Heart left ventricle (tissue), 16 donors: ENCODE results near the gene ZDHHC11. TPM values are rescaled to one million over a fixed set of nuclear protein-coding genes. Genes with fewer than 3 reads are reported as not detected.
A peak's percentile ranks its signal among the peaks of the same experiment; 100 is the strongest.

Experiments
- ATAC-seq, 4 donors: fragments of 200-7000 bp; cut with Tn5 transposase; one replicate each; pipeline ENCODE4 v1.9.1; 2020 to 2022; ENCODE audit warnings: moderate library complexity in 4 of 4, mild to moderate bottlenecking in 3 of 4, moderate number of reproducible peaks in 1 of 4
- DNase-seq, 5 donors: peaks; one replicate each; pipeline ENCODE4 v3.0.0-alpha.2; 2020
- H3K27ac ChIP-seq, 12 donors: fragments of 200-600 bp; sonication (generic) in 4 of 12; one replicate each; pipeline versions ENCODE4 v1.5.0 to v1.8.0; 2016 to 2022; ENCODE audit warnings: mild to moderate bottlenecking in 2 of 12
- H3K27me3 ChIP-seq, 9 donors: fragments of 200-600 bp; sonication (generic) in 2 of 9; one replicate each; pipeline versions ENCODE4 v1.5.1 to v1.8.0; 2016 to 2022; ENCODE audit warnings: mild to moderate bottlenecking in 3 of 9
- H3K36me3 ChIP-seq, 9 donors: fragments of 200-600 bp; sonication (generic) in 2 of 9; one replicate each; pipeline versions ENCODE4 v1.5.0 to v1.8.0; 2018 to 2022; ENCODE audit warnings: mild to moderate bottlenecking in 2 of 9
- H3K4me1 ChIP-seq, 12 donors: fragments of 200-600 bp; sonication (generic) in 4 of 12; one replicate each; pipeline versions ENCODE4 v1.5.0 to v1.8.0; 2016 to 2022; ENCODE audit warnings: mild to moderate bottlenecking in 3 of 12
- H3K4me3 ChIP-seq, 12 donors: fragments of 200-600 bp; sonication (generic) in 4 of 12; one replicate each; pipeline versions ENCODE4 v1.5.0 to v1.8.0; 2017 to 2022; ENCODE audit warnings: mild to moderate bottlenecking in 9 of 12, moderate library complexity in 4 of 12
- H3K9me3 ChIP-seq, 12 donors: fragments of 200-600 bp; sonication (generic) in 4 of 12; one replicate each; pipeline versions ENCODE4 v1.5.0 to v1.8.0; 2016 to 2022; ENCODE audit warnings: mild to moderate bottlenecking in 1 of 12
- CTCF ChIP-seq, 12 donors: fragments of 200-600 bp; sonication (generic) in 4 of 12; IDR thresholded peaks; one replicate each; pipeline versions ENCODE4 v1.5.0 to v1.8.0; 2018 to 2022; ENCODE audit warnings: antibody characterized with exemption in 12 of 12, mild to moderate bottlenecking in 5 of 12
- POLR2A ChIP-seq, 2 donors: fragments of 450-650 bp; IDR thresholded peaks; one replicate each; pipeline ENCODE4 v1.6.1; 2017; ENCODE audit warnings: antibody characterized with exemption in 2 of 2, mild to moderate bottlenecking in 2 of 2, moderate library complexity in 2 of 2
- WGBS, 4 donors: extraction: QIAGEN DNeasy Blood & Tissue Kit in 2 of 4; methylation state at CpG; one replicate each; pipeline versions ENCODE4 v1.1.5 to v1.1.7; 2013 to 2018; 5-methylcytosine and 5-hydroxymethylcytosine counted together
- intact Hi-C, 10 donors: fragments of 100-400 bp; cut with DNase I; formaldehyde crosslinking; loops; one replicate each; pipeline versions ENCODE4 v1.11.1 to v1.14.2; 2022
- polyA plus RNA-seq, 2 donors: library from polyadenylated mRNA; stranded (reverse); fragments of 200-250 nt; gene quantifications; one replicate each; pipeline ENCODE4 v1.2.3, GENCODE V29; 2013
- total RNA-seq, 9 donors: library from RNA; depleted of rRNA in 2 of 9; stranded (reverse); fragments of >200 nt in 2 of 9; fragmentation: NEBNext Ultra II Directional in 3 of 9; extraction: Animal tissue kit (Norgen Biotek cat#: 25700) in 3 of 9; gene quantifications; one replicate each; pipeline versions ENCODE4 v1.1.0 to v1.2.4, GENCODE V29; 2016 to 2023
- donor health status: ischemic (EF 13 %, LVEDD 7.1; RV severe dilation, severe dysfunction).
- donor health status: healthy with polysubstance abuse.
- donor health status: DM: no; HTN: yes; CAD: no.
- donor health status: DM: no; HTN: no; CAD: no.
- donor health status: ischemic (EF 25% LVEDD 6.9; RV normal size, moderate dysfunction).
- donor health status: ischemic (EF 25% LVEDD 5.7; RV mildly dilated, moderate dysfunction).
- donor health status: healthy.
- donor health status: DM: yes; HTN: yes; CAD: no.
- donor health status: ischemic (EF 35%, LVEDD 5.7; RV mildly dilated, moderate dysfunction).
- donor health status: nonischemic (EF 11% LVEDD 7.7; RV severe dilation, severe dysfunction).
- donor health status: DM: yes; HTN: yes; CAD: no.
- donor health status: PGD.
- donor health status: ischemic (EF 29% LVEDD 5.4; RV normal size, mild dysfunction).
- donor health status: nonischemic (EF 23%, LVEDD 6.1; RV moderate dilation, normal function).

The ZDHHC11 gene
- total and polyA plus RNA-seq, 11 donors: 6.3 to 25.0 (median 10.8) TPM

GRCh38 chr5:867300-867870 is 16.6 kb upstream of the ZDHHC11 start:
- Histone ChIP-seq H3K9me3 (no peaks in the 10 kb centered on the region), H3K36me3 (peaks cover 8 to 100% (median 97%) of the 10 kb centered on the region in 9 donors), H3K4me3 (no peak overlapping the region), H3K27ac (no peak overlapping the region), H3K27me3 (no peaks in the 10 kb centered on the region), H3K4me1 (peaks cover 0 to 5% (median 0%) of the 10 kb centered on the region in 12 donors)
- 88 to 94% (median 92%) methylated on average over 6 of the region's 6 CpGs for WGBS, 4 donors
- intact Hi-C loops: no loop called here
- ATAC-seq (no peak), DNase-seq (peak in 1 of 5 donors; percentile 44)
- no peak for TF ChIP-seq POLR2A (IDR thresholded peaks at IDR 0.05)
- no peak for TF ChIP-seq CTCF (IDR thresholded peaks at IDR 0.05)

GRCh38 chr5:865771-866170 is 15.0 kb upstream of the ZDHHC11 start:
- Histone ChIP-seq H3K27ac (no peak overlapping the region), H3K4me3 (no peak overlapping the region), H3K27me3 (no peaks in the 10 kb centered on the region), H3K36me3 (peaks cover 4 to 88% (median 83%) of the 10 kb centered on the region in 9 donors), H3K9me3 (no peaks in the 10 kb centered on the region), H3K4me1 (no peaks in the 10 kb centered on the region)
- DNase-seq: peak in 1 of 5 donors; percentile 32
- intact Hi-C loops: no loop called here
- ATAC-seq: no peak
- 94 to 97% (median 96%) methylated on average over 7 to 10 of the region's 10 CpGs for whole genome bisulfite sequencing, 4 donors
- TF ChIP-seq POLR2A (IDR thresholded peaks at IDR 0.05) (no peak), CTCF (IDR thresholded peaks at IDR 0.05) (no peak)

GRCh38 chr5:865168-865521 is 14.4 kb upstream of the ZDHHC11 start:
- TF ChIP-seq POLR2A (IDR thresholded peaks at IDR 0.05) (no peak), CTCF (IDR thresholded peaks at IDR 0.05) (no peak)
- peak in 1 of 5 donors; percentile 46 for DNase-seq
- no peak overlapping the region for H3K4me3 ChIP-seq
- no peak for ATAC-seq
- intact Hi-C loops: no loop called here
- peaks cover 4 to 81% (median 76%) of the 10 kb centered on the region in 9 donors for H3K36me3 ChIP-seq
- no peaks in the 10 kb centered on the region for H3K4me1 ChIP-seq
- H3K27me3 ChIP-seq: no peaks in the 10 kb centered on the region
- WGBS, 4 donors: 86 to 96% (median 93%) methylated on average over 22 to 24 of the region's 24 CpGs
- H3K27ac ChIP-seq: no peak overlapping the region
- no peaks in the 10 kb centered on the region for H3K9me3 ChIP-seq

GRCh38 chr5:864492-865167 is 13.8 kb upstream of the ZDHHC11 start:
- TF ChIP-seq CTCF (IDR thresholded peaks at IDR 0.05) (no peak), POLR2A (IDR thresholded peaks at IDR 0.05) (no peak)
- H3K36me3 ChIP-seq: peaks cover 4 to 76% (median 71%) of the 10 kb centered on the region in 9 donors
- H3K9me3 ChIP-seq: no peaks in the 10 kb centered on the region
- WGBS, 4 donors: 72 to 87% (median 84%) methylated on average over 10 to 15 of the region's 15 CpGs
- H3K27me3 ChIP-seq: no peaks in the 10 kb centered on the region
- no peaks in the 10 kb centered on the region for H3K4me1 ChIP-seq
- H3K27ac ChIP-seq: no peak overlapping the region
- peak in 2 of 5 donors; percentile 20 to 40 for DNase-seq
- no peak overlapping the region for H3K4me3 ChIP-seq
- no peak for ATAC-seq
- intact Hi-C loops: no loop called here
